Neuronal stem cell (in vitro differentiated cells): Measurements from ENCODE around the gene MYEOV.
A peak's percentile ranks its signal among the peaks of the same experiment; 100 is the strongest.

Experiments used
- DNase-seq: peaks from one replicate; pipeline ENCODE4 v3.0.0-alpha.2; 2013; ENCODE audit warnings: low spot score
- H2AFZ ChIP-seq: one replicate; pipeline ENCODE4 v1.6.1; 2013; ENCODE audit warnings: mild to moderate bottlenecking, low read length, inconsistent platforms
- H2AK5ac ChIP-seq: 2 replicates; pipeline ENCODE4 v1.6.1; 2013; ENCODE audit warnings: low read depth, mild to moderate bottlenecking, inconsistent platforms, low read length, moderate library complexity, mixed read lengths
- H2BK120ac ChIP-seq: 2 replicates; pipeline ENCODE4 v1.6.1; 2013; ENCODE audit warnings: low read depth, mild to moderate bottlenecking, inconsistent platforms, low read length, moderate library complexity, mixed read lengths
- H2BK12ac ChIP-seq: one replicate; pipeline ENCODE4 v1.6.1; 2013; ENCODE audit warnings: low read length, inconsistent platforms
- H2BK15ac ChIP-seq: 2 replicates; pipeline ENCODE4 v1.6.1; 2013; ENCODE audit warnings: mild to moderate bottlenecking, low read length, inconsistent platforms, mixed read lengths
- H2BK5ac ChIP-seq: one replicate; pipeline ENCODE4 v1.6.1; 2013; ENCODE audit warnings: inconsistent platforms, mild to moderate bottlenecking, low read length, moderate library complexity
- H3K14ac ChIP-seq: one replicate; pipeline ENCODE4 v1.6.1; 2013; ENCODE audit warnings: low read length, inconsistent platforms
- H3K18ac ChIP-seq: 2 replicates; pipeline ENCODE4 v1.6.1; 2013; ENCODE audit warnings: low read length, inconsistent platforms
- H3K23ac ChIP-seq: 2 replicates; pipeline ENCODE4 v1.6.1; 2013; ENCODE audit warnings: low read depth, mild to moderate bottlenecking, mixed read lengths, low read length, inconsistent platforms; ENCODE audit not compliant: poor library complexity
- H3K27ac ChIP-seq: replicated peaks from 3 replicates; pipeline ENCODE4 v1.5.1; 2013; ENCODE audit warnings: low read length, inconsistent platforms
- H3K27me3 ChIP-seq, 3 experiments: 2 replicates each; pipeline ENCODE4 v1.6.1; 2013; ENCODE audit warnings: low read length in 3 of 3, mild to moderate bottlenecking in 2 of 3, inconsistent platforms in 1 of 3, low read depth in 1 of 3, mixed read lengths in 1 of 3, moderate library complexity in 1 of 3; ENCODE audit not compliant: control insufficient read depth in 3 of 3, insufficient read depth in 3 of 3
- H3K36me3 ChIP-seq, 2 donors: replicated peaks in 1 of 2; 2 replicates each; pipeline ENCODE4 v1.6.1; 2013; ENCODE audit warnings: low read length in 2 of 2; ENCODE audit not compliant: control insufficient read depth in 2 of 2, insufficient read depth in 2 of 2
- H3K4ac ChIP-seq: 2 replicates; pipeline ENCODE4 v1.6.1; 2013; ENCODE audit warnings: inconsistent platforms, mild to moderate bottlenecking, low read length, moderate library complexity
- H3K4me1 ChIP-seq, 2 donors: 1 replicate in 1 of 2; 2 replicates in 1 of 2; pipeline ENCODE4 v1.6.1; 2013; ENCODE audit warnings: low read length in 2 of 2, low read depth in 1 of 2; ENCODE audit not compliant: control insufficient read depth in 2 of 2, insufficient read depth in 1 of 2
- H3K4me2 ChIP-seq: one replicate; pipeline ENCODE4 v1.6.1; 2013; ENCODE audit warnings: mild to moderate bottlenecking, low read length, inconsistent platforms; ENCODE audit not compliant: insufficient read depth, poor library complexity, severe bottlenecking
- H3K4me3 ChIP-seq, 2 donors: 2 replicates each; pipeline ENCODE4 v1.5.1; 2013; ENCODE audit warnings: low read length in 2 of 2, mild to moderate bottlenecking in 2 of 2, inconsistent platforms in 1 of 2, moderate library complexity in 1 of 2
- H3K79me1 ChIP-seq: one replicate; pipeline ENCODE4 v1.6.1; 2013; ENCODE audit warnings: low read depth, mild to moderate bottlenecking, inconsistent platforms, low read length, moderate library complexity
- H3K9ac ChIP-seq: one replicate; pipeline ENCODE4 v1.6.1; 2013; ENCODE audit warnings: mild to moderate bottlenecking, low read depth, low read length, inconsistent platforms; ENCODE audit not compliant: poor library complexity
- H3K9me3 ChIP-seq, 2 donors: replicated peaks in 1 of 2; 2 replicates each; pipeline versions ENCODE3 to v1.6.1; 2013; ENCODE audit warnings: low read length in 2 of 2, mild to moderate bottlenecking in 2 of 2, inconsistent platforms in 1 of 2, low read depth in 1 of 2, mixed read lengths in 1 of 2, moderate library complexity in 1 of 2; ENCODE audit not compliant: control insufficient read depth in 2 of 2, insufficient read depth in 1 of 2
- H4K8ac ChIP-seq: one replicate; pipeline ENCODE4 v1.6.1; 2013; ENCODE audit warnings: low read depth, mild to moderate bottlenecking, inconsistent platforms, low read length, moderate library complexity
- H4K91ac ChIP-seq: one replicate; pipeline ENCODE4 v1.6.1; 2013; ENCODE audit warnings: low read length, low read depth, mild to moderate bottlenecking, inconsistent platforms; ENCODE audit not compliant: poor library complexity
- WGBS, 2 donors: extraction: QIAGEN DNeasy Blood & Tissue Kit; methylation state at CpG; one replicate each; pipeline ENCODE4 v1.1.7; 2013; ENCODE audit warnings: missing lambda C conversion rate in 2 of 2, mixed read lengths in 1 of 2; ENCODE audit not compliant: insufficient read length in 2 of 2, insufficient replicate concordance in 1 of 2; ENCODE audit errors: extremely low coverage in 2 of 2; 5-methylcytosine and 5-hydroxymethylcytosine counted together

The MYEOV gene

DNA sequence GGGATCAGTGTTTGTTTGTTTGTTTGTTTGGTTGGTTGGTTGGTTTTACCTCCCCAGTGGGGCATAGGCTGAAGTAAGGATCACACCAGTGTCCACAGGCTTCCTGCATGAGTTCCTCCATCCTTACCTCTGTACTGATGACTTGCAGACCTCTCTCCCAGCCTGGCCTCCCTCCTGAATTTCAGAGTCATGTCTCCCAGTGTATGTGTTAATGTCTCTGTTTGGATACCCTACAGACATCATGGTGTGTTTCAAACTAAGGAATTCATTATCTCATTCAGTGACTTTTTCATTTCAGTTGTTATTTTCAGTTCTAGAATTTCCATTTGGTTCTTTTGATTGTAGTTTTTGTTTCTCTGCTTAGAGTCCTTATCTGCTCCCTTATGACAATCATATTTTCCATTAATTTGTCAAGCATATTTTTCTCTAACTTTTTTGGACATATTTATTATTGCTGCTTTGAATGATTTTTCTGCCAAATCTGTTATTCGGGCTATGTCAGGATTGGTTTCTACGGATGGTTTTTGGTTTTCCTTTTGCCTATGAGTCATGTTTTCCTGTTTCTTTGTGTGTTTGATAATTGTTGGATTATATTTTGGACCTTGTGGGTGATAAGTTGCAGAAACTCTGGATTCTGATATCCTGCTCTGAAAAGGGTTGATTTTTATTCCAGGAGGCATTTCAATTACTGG lies 23.6 kb downstream of the MYEOV start:
- H3K4ac ChIP-seq = no peak overlapping the region
- no peak overlapping the region for H2AFZ ChIP-seq
- H3K4me3 ChIP-seq = no peak overlapping the region
- H2BK15ac ChIP-seq = no peak overlapping the region
- H2BK5ac ChIP-seq = no peak overlapping the region
- no peak for DNase-seq
- peaks cover 0 to 4% of the 10 kb centered on the region in 2 donors for H3K9me3 ChIP-seq
- H3K23ac ChIP-seq = no peak overlapping the region
- H3K27me3 ChIP-seq = no peaks in the 10 kb centered on the region
- no peak overlapping the region for H3K27ac ChIP-seq
- no peak overlapping the region for H4K8ac ChIP-seq
- peaks cover 0 to 10% of the 10 kb centered on the region in 2 donors for H3K4me1 ChIP-seq
- no CpG with 5 or more reads among the region's 2 CpGs for WGBS, 2 donors
- no peaks in the 10 kb centered on the region for H3K79me1 ChIP-seq
- H3K9ac ChIP-seq = no peak overlapping the region
- no peak overlapping the region for H2AK5ac ChIP-seq
- H2BK120ac ChIP-seq = no peak overlapping the region
- no peak overlapping the region for H2BK12ac ChIP-seq
- H4K91ac ChIP-seq = no peak overlapping the region
- no peak overlapping the region for H3K14ac ChIP-seq
- no peaks in the 10 kb centered on the region for H3K36me3 ChIP-seq
- H3K4me2 ChIP-seq = no peak overlapping the region
- no peak overlapping the region for H3K18ac ChIP-seq

DNA sequence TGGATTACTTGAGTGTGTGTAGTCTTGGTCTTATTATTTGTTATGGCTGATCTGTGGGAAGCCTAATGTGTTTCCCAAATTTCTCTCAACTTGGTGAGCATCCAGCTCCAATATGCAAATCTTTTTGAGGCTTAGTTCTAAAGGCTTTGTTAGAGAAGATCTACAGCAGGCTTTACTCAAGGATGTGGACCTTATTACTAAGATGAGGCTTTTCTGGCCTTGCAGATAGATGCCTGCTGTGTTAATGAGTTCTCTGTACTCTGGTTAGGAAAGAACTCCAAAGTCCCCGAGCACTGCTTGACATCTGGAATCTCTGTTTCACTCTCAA lies 24.1 kb downstream of the MYEOV start:
- WGBS, 2 donors = no CpG with 5 or more reads among the region's 1 CpG
- no peak overlapping the region for H3K18ac ChIP-seq
- no peak overlapping the region for H2BK12ac ChIP-seq
- no peak overlapping the region for H3K9ac ChIP-seq
- DNase-seq = no peak
- no peak overlapping the region for H4K8ac ChIP-seq
- H2AFZ ChIP-seq = no peak overlapping the region
- no peak overlapping the region for H3K4ac ChIP-seq
- no peak overlapping the region for H2AK5ac ChIP-seq
- H2BK5ac ChIP-seq = no peak overlapping the region
- no peaks in the 10 kb centered on the region for H3K79me1 ChIP-seq
- H2BK120ac ChIP-seq = no peak overlapping the region
- no peak overlapping the region for H3K23ac ChIP-seq
- no peak overlapping the region for H3K27ac ChIP-seq
- H3K4me1 ChIP-seq = peaks cover 0 to 10% of the 10 kb centered on the region in 2 donors
- H3K14ac ChIP-seq = no peak overlapping the region
- H3K4me3 ChIP-seq = no peak overlapping the region
- no peak overlapping the region for H4K91ac ChIP-seq
- H2BK15ac ChIP-seq = no peak overlapping the region
- no peaks in the 10 kb centered on the region for H3K27me3 ChIP-seq
- H3K36me3 ChIP-seq = no peaks in the 10 kb centered on the region
- peaks cover 0 to 4% of the 10 kb centered on the region in 2 donors for H3K9me3 ChIP-seq
- no peak overlapping the region for H3K4me2 ChIP-seq

DNA sequence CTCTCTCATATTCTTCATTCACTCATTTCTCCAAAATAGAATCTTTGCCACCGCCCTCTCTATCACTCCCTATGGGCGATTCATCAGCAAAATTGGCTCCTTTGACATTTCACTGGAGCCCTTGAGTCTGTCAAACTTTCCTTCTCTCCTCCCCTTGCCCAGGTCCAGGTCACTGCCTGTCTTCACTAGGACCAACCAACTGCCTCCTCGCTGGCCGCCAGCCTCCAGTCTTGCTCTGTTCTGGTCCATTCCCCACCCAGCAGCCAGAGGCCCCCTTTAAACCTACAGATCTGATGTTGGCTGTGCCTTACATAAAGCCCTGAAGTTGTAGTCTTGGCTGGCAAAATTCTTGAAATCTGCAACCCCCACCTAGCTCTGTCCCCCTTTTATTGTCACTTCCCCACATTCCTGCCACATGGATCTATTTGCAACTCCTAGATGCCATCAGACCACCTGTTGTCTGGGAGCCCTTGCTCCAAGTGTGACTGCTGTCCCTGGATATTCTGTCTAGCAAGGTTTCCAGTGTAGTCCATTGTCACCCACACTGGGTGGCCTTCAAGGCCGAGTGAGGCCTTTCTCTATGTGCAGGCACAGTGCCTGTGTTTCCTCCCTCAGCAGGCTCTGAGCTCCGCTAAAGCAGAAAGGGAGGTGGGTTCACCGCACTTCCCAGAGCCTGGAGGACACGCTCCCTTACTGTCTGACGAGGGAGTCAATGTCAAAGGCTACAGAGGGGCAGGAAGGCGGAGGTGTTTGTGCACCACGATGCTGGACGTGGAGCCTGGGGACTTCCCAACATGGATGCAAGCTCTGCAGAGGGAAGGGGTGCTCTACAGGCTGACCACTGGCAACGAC lies 25.5 kb downstream of the MYEOV start:
- Histone ChIP-seq H3K23ac (peak overlapping the region; percentile 22), H2AK5ac (peak overlapping the region; percentile 56), H4K8ac (no peak overlapping the region), H3K9me3 (peaks cover 0 to 4% of the 10 kb centered on the region in 2 donors), H3K4me2 (no peak overlapping the region), H3K27me3 (no peaks in the 10 kb centered on the region), H3K79me1 (no peaks in the 10 kb centered on the region), H2BK120ac (no peak overlapping the region), H3K9ac (no peak overlapping the region), H2BK12ac (no peak overlapping the region), H3K18ac (peak overlapping the region; percentile 39), H3K27ac (no peak overlapping the region), H3K4me1 (peaks cover 0 to 10% of the 10 kb centered on the region in 2 donors), H2BK5ac (no peak overlapping the region), H2AFZ (no peak overlapping the region), H3K4ac (peak overlapping the region; percentile 31), H3K14ac (peak overlapping the region; percentile 59), H3K36me3 (no peaks in the 10 kb centered on the region), H3K4me3 (no peak overlapping the region), H2BK15ac (peak overlapping the region; percentile 76), H4K91ac (no peak overlapping the region)
- 100% methylated on average over 1 of the region's 13 CpGs; no CpG with 5 or more reads in 1 of the 2 donors for WGBS, 2 donors
- DNase-seq = no peak

DNA sequence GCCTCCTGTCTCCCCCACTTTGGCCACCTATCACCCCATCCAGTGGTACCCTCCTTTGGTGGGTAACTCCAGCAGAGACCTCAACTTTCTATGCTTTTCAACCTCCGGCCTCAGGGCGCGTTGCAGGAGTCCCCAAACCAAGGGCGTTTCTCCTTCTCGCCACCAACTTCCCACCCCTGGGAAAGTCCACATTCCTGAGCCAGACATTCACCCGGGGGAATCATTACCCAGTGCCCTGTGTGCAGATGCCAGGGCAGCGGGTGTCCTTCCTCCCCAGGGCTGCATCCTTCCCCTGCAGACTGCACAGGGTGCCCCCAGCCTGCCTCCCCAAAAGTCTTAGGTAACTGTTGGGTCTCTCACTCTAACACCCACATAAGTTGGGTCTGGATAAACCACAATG lies 26.4 kb downstream of the MYEOV start:
- no peak for DNase-seq
- H3K18ac ChIP-seq = no peak overlapping the region
- H2BK15ac ChIP-seq = no peak overlapping the region
- no peak overlapping the region for H2AFZ ChIP-seq
- H4K8ac ChIP-seq = no peak overlapping the region
- no peak overlapping the region for H3K27ac ChIP-seq
- H2BK12ac ChIP-seq = no peak overlapping the region
- no peak overlapping the region for H4K91ac ChIP-seq
- H3K23ac ChIP-seq = peak overlapping the region; percentile 22
- H3K4me2 ChIP-seq = no peak overlapping the region
- H2BK5ac ChIP-seq = no peak overlapping the region
- peaks cover 0 to 10% of the 10 kb centered on the region in 2 donors for H3K4me1 ChIP-seq
- no peaks in the 10 kb centered on the region for H3K27me3 ChIP-seq
- H3K14ac ChIP-seq = no peak overlapping the region
- no peak overlapping the region for H3K4ac ChIP-seq
- no peaks in the 10 kb centered on the region for H3K36me3 ChIP-seq
- H3K4me3 ChIP-seq = no peak overlapping the region
- no CpG with 5 or more reads among the region's 7 CpGs for WGBS, 2 donors
- no peak overlapping the region for H2BK120ac ChIP-seq
- H3K79me1 ChIP-seq = no peaks in the 10 kb centered on the region
- H3K9ac ChIP-seq = no peak overlapping the region
- H2AK5ac ChIP-seq = peak overlapping the region; percentile 56
- H3K9me3 ChIP-seq = peaks cover 0 to 4% of the 10 kb centered on the region in 2 donors
